HG02870 (cell line): ENCODE data around the gene PPFIBP2.

Source experiments
- ATAC-seq: cut with Tn5 transposase; IDR thresholded peaks from one replicate; pipeline ENCODE4 v1.9.1; 2021; ENCODE audit warnings: mild to moderate bottlenecking, moderate library complexity; ENCODE audit not compliant: unreplicated experiment

PPFIBP2 gene

DNA sequence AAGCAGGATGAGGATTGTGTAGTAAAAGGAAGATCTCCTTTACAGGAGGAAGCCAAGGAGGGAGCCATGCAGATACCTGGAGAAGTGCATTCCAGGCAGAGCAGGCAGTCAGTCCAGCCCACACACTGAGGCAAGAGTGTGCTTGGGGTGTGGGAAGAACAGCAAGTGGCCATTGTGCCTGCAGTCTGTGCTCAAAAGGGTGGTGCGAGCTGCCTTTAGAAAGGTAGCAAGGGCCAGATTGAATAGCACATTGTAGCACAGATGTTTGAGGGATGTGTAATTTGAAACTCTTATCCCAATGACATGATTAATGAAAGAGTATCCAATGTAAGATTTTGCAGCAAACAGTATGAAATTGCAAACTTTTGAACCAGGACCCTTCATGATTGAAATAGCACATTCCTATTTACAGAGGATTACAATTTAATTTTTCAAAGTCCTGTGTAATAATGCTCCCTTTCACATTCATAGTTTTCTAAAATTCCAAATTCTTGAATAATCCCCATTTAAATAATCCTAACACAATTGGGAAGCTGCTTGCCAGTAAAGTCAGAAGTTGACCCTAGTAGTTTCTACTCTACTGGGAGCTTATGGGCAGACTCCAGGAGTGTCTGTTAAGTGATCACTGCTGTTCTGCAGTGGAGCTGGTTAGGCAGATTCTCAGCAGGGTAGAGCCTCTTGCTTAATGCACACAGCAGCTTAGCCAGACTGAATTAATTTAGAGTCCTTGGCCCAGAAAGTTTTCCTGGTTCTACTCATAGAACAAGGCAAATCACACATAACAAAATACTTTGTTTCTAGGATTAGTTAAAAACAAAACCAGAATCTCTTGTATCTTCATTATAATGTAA lies 81.4 kb downstream of the PPFIBP2 start:
- ATAC-seq = no peak

DNA sequence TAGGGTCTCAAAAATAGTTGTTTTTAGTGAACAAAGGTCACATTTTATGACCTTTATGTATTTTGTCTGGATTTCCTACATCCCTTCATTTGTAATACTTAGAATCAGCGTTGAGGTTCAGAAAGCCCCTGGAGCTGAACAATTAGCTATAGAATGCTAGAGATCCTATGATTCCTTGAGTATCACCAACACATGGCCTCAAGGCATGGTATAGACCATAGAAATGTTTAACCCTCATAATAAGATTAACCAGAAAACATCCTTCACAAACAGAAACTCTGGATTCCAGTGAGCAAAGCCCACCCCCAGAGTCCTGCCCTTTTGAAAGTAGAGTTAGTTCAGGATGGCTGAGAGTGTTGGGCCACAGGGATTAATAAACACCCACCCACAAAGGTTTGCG lies 82.2 kb downstream of the PPFIBP2 start:
- no peak for ATAC-seq

DNA sequence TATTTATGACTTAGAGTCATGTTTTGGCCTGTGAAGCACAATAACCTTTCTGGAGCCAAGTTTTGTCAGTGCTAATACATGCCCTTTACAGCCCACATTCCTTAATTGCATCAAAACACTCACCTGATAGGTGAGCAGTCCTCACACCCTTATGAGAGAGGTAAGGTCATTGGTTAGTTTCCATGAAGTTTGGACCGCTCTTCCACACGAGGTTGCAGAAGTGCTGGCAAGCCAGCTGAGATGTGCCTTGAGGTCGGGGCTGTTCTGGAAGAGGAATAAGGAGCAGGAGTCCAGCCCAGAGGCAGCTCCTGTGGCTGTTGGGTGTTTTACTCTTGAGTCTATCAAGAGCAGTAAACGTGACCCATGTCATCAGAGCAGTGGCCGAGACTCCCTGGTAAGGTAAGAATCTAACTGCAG lies 83.2 kb downstream of the PPFIBP2 start:
- no peak for ATAC-seq

DNA sequence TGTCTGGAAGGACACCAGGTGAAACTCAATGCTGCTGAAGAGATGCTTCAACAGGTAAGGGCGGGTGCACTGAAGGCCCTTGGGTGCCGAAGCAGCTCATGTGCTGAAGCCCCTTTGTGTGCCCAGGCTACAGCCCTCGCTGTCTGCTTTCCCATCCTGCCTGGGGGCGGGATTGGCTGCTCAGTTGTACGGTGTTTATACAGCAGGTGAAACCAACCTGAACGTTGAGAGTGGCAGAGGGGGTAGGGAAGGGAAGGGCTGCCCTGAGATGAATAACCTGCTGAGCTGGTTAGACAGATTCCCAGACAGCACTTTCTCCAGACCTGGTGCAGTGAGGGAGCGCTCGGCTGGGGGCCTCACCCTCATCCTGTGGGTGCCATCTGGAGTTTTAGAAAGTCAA lies 83.8 kb downstream of the PPFIBP2 start:
- no peak for ATAC-seq

DNA sequence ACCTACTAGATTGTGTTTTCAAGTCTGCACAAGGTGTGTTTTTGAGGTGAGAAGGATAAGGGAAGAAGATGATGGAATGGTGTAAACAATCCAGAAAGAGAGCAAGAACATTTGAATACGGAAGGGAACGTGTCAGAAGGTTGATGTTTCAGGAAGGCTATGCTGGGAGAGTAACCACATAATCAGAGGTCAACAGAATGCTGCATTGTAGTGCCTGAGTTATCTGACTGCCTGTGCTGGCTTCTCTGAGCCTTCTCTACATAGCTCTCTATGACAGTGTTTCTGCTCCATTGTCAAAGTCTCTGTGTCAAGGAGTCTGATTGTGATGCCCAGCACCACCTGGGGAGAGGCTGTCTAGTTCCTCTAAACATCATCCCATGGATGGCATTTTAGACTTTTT lies 85.4 kb downstream of the PPFIBP2 start:
- no peak for ATAC-seq

DNA sequence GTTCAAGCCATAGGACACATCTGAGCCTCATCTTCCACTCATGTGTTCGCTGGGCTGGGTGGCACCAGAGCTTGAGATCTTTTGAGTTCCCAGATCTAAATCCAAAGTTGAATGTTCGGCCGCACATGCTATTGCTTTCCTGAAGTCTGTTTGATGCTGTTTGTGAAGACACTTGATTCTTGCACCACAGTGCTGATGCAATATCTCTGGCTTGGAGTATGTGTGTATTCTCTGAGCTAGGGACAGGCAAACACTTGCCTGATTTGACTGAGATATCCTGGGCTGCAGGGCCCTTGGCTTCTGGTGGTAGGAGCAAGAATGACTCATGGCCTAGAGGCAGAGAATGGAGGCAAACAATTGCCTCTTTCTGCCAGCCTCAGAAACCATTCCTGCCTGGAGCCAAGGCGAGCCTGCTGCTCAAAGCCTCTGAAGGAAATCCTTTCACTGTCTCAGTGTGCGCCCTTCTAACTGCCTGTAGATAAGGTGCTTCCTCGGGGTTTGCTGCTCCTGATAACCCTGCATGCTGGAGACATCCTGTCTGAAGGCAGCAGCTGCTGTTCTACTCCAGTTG lies 86.5 kb downstream of the PPFIBP2 start:
- no peak for ATAC-seq

DNA sequence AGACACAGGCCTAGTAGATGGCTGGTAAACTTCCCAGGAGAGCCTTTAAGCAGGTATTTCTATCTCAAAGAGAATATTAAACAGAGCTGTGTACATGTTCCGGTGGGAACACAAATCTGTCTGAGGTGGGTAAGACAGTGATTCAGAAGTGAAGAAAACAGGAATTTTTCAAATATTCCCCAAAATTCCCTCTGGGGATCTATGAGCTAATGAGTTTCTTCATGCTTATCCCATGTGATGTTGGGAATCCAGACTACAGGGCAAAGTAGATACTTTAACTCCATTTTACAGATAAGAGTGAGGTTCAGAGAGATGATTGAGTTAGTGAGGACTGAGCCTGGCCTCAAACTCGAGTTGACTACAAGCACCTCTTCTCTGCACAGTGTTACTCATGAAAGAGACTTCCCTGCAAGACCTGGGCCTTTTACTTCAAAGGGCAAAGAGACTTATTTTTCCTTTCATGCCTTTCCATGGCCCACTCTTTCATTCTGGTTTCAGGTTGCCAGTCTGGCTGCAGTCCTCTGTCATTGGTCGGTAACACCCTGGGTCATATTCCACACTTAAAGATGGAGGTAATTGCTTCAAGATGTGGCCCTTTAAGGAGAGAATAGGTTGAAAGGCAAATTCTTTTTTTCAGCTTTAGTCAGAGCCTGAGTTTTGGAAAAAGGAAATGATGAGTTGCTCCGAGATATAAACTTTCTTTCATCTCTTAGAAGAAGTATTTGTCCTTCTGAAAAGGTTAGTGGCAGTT lies 89.4 kb downstream of the PPFIBP2 start:
- ATAC-seq = no peak

DNA sequence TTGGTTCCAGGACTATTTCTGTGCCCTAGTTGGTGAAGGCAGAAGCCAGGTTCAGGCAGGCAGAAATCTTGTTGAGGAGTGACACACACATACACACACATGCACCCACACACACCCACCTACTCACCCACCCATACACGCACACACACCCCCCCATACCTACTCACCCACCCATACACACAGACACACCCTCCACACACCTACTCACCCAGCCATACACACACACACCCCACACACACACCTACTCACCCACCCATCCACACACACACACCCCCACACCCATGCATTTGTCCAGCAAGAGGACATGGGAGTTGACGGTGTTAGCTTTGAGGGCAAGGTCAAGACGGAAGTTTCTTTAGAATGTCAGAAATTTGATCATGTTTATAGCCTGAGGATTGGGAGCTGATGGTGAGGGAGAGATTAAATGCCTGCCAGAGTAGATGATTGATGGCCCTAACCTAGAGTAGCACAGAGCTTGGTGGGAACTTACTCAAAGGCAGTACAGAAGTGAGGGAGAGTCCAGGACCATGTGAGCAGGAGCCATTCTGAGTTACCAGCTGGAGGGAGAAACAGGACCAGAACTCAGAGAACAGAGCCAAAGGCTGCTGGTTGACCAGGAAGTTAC lies 90.6 kb downstream of the PPFIBP2 start:
- no peak for ATAC-seq

DNA sequence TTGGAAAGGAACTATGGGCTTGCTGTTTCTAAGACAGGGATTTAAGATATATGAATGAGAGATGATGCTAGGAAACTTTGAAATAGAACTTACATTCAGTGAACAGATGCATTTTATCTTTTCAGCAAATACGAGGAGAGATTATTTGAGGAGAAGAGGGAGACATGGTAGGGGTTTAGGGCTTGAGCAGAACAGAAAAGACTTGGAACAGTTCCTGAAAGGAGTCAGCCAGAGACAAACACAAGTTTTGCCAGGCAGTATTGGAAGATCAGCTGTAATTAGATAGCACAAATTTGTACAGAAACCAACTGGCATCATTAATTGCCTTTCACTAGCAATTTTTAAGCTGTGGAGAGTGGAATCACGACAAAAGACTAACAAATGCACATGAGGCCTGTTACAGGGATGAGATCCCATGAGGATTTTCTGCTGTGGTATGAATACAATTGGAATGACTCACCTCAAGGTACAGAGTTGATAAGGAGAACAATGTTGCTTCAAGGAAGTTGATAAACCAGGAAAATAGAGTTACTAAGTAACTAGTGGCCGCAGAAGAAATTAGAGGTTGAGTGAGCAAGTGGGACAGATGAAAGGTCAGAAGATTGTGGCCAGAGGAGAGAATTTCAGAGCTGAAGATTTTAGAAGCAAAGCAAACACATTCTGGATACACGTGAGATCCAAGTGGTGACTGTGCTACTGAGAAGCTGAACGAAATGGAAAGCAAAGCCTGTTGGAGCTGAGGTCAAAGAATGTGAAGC lies 91.6 kb downstream of the PPFIBP2 start:
- no peak for ATAC-seq

DNA sequence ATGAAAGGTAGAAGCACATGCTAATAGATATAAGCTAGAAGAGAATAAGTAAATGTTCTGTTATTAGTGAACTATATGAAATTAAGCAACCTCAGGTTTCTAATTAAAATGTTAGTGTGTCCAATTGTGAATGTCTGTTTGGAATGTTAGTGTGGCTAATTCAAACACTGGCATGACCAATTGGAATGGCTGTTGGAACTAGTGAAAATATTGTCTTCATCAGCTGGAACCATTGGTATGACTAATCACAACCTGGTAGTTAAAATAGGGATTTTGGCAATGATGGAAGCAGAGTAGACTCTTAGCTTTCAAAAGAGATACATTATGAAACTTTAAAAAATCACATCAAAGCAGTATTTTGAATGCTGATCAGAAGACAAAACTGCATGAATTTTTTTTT lies 92.7 kb downstream of the PPFIBP2 start:
- ATAC-seq = no peak

DNA sequence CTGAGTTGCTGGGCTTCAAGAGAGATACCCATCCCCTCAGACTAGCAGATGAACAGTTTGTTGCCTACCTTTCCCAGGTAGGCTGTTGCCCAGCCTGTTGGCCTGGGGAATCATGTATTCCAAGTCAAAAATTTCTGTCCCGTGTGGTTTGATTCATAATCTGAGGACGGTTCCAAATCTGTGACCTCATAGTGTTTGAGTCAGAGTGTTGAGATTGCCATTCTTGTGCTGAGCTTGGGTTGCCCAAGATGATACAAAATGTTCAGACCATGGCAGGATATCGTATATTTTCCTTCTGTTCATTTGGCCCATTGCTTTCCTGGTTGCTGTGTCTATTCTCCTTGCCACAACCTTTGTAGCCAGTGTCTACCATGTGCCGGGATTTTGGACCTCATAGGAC lies 95.2 kb downstream of the PPFIBP2 start:
- no peak for ATAC-seq

DNA sequence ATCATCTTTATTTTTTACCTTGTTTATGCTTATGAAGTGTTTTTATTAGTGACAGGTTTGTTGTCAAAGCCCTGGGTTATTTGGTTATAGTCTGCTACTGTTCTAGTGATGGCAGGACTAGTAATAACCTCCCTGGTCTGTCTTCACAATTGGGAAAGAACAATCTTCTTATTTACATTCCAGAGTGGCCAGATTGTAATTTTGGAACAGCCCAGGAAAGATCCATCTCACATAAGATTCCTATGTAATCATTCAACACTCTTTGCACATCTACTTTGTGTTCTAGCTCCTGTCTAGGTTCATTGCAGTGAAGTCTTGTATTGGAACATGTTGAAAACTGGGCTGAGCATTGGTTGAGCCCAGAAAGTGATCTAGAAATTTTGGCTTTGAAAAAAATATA lies 95.7 kb downstream of the PPFIBP2 start:
- ATAC-seq = no peak

DNA sequence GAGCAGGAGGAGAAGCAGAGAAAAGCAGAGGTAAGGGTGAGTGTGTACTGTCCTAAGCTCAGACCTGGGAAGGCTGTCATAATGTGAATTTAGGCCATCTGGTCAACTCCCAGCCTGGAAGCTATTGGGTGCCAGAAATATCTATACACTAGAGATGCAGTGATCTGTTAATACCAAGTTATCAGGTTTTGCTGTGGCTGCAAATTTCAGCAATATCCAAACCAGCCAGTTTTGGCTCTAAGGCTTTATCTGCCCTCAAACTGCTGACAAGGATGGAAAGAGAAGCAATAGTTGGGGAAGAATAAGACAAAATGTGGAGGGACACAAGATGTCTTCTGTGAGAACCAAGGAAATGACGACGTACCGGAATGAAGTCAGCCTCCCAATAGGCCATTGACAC lies 96.6 kb downstream of the PPFIBP2 start:
- ATAC-seq = no peak

DNA sequence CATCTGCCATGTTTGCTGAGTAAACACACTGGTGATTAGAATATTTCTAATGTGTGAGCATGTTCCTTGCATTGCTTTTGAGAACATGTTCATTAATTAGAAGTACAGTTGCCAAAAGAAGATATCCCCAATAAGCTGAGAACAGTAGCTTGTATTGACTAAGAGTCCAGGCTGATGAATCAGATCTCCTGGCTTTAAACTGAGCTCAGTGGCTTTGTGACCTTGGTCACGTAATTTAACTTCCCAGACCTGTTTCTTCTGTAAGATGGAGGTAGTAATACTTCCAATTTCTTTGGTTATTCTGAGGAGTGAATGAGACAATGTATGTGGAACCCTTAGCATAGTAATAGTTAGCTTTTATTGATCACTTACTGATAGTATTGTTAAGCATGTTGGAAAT lies 97.6 kb downstream of the PPFIBP2 start:
- ATAC-seq = no peak

DNA sequence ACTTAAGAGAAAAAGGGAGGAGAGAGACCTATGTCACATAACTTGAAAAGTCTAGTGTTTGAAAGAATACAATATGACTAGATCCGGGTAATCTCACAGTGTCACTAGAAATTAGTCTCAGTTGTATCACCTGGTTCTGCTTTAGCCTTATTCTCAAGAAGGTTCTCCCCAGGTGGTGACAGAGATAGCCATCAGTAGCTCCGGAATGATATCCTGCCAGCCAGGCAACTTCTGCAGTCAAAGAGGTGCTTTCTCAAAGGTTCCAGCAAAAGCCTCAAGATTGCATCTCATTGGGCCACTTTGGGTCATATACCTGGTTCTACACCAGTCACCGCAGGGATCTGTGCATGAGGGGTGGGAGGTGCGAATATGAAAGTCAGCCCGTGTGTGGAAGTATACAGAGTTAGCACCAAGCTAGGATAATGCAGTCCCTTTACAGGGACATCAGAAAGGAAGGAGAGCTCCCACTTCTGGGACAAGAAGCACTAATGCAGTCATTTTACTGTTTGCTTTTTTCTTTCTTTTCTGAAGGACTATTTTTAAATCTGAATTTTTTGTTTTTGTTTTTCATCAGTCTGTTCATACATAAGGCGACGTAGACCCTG lies 98.4 kb downstream of the PPFIBP2 start:
- ATAC-seq = no peak

DNA sequence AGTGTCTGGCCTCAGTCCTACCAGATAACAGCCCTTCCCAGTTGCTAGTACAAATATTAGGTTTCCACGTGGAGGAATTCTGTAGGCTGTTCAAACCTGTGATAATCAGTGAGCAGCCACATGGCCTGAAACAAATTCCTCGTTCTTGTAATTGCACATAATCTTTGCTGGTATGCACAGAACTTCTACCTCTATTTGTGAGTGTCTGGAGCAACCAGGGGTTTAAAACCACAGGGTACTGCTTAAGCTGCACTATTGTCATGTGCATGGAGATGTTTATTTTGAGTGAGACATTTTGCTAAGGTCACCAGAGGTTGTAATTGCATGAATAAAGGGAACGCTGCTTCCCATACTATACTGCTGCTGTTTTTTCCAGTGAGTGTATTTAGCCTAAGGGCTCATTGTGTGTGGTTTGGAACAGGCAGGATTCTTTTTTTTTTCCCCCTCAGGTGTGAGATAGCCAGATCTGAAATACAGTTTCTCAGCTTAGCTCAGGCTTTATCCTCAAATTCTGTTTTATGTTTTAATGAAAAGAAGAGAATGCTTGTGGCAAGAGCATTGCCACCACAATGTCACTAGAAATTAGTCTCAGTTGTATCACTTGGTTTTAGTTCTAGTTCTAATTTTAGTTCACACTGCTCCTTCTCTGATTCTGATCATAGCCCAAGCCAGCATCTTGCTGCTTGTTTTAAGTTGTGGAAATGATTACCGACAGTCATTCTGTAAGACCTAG lies 99.0 kb downstream of the PPFIBP2 start:
- ATAC-seq = no peak

DNA sequence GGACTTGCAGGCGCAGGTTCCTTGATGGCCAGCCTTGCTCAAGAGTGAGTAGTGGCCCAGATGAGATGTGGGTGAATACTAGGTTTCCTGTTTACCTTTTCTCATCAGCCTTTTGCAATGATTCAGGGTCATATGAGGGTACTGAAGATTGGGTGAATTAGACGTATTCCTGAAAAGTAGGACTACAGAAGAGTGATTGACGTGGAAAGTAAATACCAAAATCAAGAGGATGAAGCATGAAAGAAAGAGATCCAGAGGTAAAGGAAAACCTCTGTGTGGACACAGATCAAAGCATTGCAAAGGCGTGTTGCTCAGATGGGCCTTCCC lies 99.6 kb downstream of the PPFIBP2 start:
- no peak for ATAC-seq

DNA sequence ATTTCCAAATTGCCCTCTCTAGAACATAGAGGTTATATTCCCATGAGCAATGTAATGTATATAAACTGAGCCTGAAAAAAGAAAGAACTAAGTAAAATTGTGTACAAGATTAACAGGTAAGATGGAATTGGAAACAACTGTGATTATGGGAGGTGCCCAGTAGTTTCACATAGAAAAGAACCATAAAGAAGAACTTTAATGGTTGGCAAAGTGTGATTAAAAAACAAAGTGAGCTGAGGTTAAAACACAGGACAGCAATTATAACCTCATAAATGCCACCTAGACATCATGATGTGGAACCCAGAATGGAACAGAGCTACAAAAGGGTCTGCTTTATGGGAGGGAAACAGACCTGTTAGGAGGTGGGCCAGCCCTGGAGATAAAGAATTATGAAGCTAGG lies 100.9 kb downstream of the PPFIBP2 start:
- ATAC-seq = no peak

DNA sequence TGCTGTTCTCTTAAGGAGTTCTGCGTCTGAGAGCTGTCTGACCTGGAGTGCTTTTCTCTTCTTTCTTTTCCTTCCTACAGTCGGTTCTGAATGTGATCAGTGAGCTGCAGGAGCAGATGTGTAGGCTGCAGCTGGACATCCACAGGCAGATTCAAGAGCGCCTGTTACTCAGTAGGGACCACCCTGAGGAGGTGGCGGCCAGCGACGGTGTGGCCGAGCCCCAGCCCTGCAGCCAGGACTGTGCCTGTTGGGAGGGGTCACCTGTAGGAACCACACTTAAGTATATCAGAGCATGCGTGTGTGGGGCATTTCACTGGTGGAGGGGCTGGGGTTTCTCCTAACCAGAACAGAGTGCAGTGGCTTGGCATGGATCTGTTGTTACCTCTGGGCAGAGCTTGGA lies 103.2 kb downstream of the PPFIBP2 start:
- ATAC-seq = no peak

DNA sequence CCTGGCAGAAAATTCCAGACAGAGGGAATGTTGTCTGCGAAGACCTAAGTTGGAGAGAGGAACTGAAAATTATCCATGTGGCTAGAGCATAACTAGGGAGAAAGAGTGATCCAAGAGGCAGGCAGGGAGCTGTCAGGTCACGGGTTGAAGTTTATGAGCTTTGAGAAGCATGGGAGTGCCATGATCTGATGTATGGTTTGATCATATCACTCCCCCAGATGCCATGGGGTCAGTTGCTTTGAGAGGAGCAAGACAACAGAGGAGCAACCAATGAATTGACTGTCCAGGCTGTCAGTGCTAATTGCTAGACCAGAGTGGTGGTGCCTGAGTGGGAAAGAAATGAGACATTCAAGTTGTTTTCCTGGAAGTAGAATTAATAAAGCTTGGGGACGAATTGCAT lies 105.5 kb downstream of the PPFIBP2 start:
- ATAC-seq = no peak
